ENCODE results near the gene RSAD2. TPM values are rescaled to one million over a fixed set of nuclear protein-coding genes. Genes with fewer than 3 reads are reported as not detected.

RSAD2 gene
- total RNA-seq, 1 experiment from 2014 or later: not detected

DNA sequence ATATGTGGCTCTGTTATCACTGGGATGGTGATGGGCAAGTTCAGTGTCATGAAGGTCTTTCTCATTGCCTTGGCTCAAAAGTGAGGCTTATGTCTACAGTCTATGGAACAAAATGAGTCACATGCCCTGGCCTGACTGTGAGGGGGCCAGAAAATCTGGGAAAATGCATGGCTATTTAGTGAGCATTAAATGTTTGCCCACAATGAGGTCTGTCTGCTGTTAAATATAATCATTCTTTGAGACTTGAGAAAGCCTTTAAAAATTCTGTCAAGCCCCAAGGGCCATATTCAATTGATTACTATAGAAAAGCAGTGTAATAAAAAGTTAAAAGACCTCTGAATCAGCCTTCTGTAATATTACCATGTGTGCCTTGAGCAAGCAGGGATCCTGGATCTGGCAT, 34.1 kb downstream of the RSAD2 start:
- ATAC-seq (no peak), DNase-seq (ENCODE audit: low spot score) (no peak)
- H3K9me3 Mint-ChIP-seq: peaks cover under 1% of the 10 kb centered on the region; the same call in 1 of the 2 replicates
- H3K27ac Mint-ChIP-seq: no peak overlapping the region
- ChIA-PET POLR2A (no interaction called here), CTCF (interaction anchor here (1.2 to 1.5 kb wide), 2 partner anchors 15 to 133 kb away, joined by 4 read pairs; no protein-coding TSS in a partner anchor)
- TF ChIP-seq TP53 (CRISPR knock-in tag; IDR thresholded peaks at IDR 0.05) (no peak), NR1H2 (CRISPR knock-in tag; IDR thresholded peaks at IDR 0.05) (no peak), RORB (CRISPR knock-in tag; IDR thresholded peaks at IDR 0.05) (no peak), NFYB (CRISPR knock-in tag; conservative IDR thresholded peaks at IDR 0.05; ENCODE audit: low read depth) (no peak), TEAD4 (CRISPR knock-in tag; IDR thresholded peaks at IDR 0.05) (no peak)
- TF ChIP-seq, protein P1, sequence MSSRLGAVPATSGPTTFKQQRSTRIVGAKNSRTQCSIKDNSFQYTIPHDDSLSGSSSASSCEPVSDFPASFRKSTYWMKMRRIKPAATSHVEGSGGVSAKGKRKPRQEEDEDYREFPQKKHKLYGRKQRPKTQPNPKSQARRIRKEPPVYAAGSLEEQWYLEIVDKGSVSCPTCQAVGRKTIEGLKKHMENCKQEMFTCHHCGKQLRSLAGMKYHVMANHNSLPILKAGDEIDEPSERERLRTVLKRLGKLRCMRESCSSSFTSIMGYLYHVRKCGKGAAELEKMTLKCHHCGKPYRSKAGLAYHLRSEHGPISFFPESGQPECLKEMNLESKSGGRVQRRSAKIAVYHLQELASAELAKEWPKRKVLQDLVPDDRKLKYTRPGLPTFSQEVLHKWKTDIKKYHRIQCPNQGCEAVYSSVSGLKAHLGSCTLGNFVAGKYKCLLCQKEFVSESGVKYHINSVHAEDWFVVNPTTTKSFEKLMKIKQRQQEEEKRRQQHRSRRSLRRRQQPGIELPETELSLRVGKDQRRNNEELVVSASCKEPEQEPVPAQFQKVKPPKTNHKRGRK (CRISPR knock-in tag; IDR thresholded peaks at IDR 0.05; ENCODE audit: borderline replicate concordance): no peak
- H3K27me3 Mint-ChIP-seq (ENCODE audit: low read depth): peaks cover 14% of the 10 kb centered on the region
- no peak overlapping the region for H3K4me3 Mint-ChIP-seq
- peaks cover 12% of the 10 kb centered on the region for H3K4me1 Mint-ChIP-seq
- no peaks in the 10 kb centered on the region for H3K36me3 Mint-ChIP-seq

DNA sequence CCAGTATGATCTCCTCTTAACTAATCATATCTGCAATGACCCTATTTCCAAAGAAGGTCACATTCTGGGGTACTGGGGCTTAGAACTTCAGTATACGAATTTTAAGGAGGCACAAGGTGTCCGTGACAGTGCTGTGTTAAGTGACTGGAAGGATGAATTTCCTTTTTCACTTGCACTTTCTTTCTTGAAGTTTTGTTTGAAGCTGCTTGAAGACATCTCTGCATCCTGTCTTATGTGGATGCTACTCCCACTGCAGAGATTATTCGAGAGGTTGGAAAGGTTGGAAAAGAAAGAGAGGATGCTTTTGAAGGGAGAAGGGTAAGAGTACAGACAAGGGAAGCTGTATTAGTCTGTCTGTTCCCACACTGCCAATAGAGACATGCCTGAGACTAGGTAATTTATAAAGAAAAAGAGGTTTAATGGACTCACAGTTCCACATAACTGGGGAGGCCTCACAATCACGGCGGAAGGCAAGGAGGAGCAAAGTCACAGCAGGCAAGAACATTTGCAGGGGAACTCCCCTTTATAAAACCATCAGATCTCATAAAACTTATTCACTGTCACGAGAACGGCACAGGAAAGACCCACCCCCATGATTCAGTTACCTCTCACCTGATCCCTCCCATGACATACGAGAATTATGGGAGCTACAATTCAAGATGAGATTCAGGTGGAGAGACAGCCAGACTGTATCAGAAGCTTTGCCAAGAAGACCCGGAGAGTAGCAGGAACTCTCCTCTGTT, 36.0 kb downstream of the RSAD2 start:
- peaks cover 12% of the 10 kb centered on the region for H3K4me1 Mint-ChIP-seq
- peaks cover 17% of the 10 kb centered on the region for H3K27me3 Mint-ChIP-seq (ENCODE audit: low read depth)
- TF ChIP-seq ZNF219 (CRISPR knock-in tag; IDR thresholded peaks at IDR 0.05; ENCODE audit: borderline replicate concordance): no peak
- TF ChIP-seq HMGA2 (CRISPR knock-in tag; IDR thresholded peaks at IDR 0.05): no peak
- TF ChIP-seq MAX (CRISPR knock-in tag; IDR thresholded peaks at IDR 0.05): no peak
- no peak for TF ChIP-seq JUN (CRISPR knock-in tag; IDR thresholded peaks at IDR 0.05)
- TF ChIP-seq ZNF121 (CRISPR knock-in tag; IDR thresholded peaks at IDR 0.05): no peak
- no peak for TF ChIP-seq ATF6 (CRISPR knock-in tag; IDR thresholded peaks at IDR 0.05)
- TF ChIP-seq, protein P2, sequence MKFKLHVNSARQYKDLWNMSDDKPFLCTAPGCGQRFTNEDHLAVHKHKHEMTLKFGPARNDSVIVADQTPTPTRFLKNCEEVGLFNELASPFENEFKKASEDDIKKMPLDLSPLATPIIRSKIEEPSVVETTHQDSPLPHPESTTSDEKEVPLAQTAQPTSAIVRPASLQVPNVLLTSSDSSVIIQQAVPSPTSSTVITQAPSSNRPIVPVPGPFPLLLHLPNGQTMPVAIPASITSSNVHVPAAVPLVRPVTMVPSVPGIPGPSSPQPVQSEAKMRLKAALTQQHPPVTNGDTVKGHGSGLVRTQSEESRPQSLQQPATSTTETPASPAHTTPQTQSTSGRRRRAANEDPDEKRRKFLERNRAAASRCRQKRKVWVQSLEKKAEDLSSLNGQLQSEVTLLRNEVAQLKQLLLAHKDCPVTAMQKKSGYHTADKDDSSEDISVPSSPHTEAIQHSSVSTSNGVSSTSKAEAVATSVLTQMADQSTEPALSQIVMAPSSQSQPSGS (CRISPR knock-in tag; IDR thresholded peaks at IDR 0.05; ENCODE audit: borderline replicate concordance, low read depth): no peak
- TF ChIP-seq, protein P3, sequence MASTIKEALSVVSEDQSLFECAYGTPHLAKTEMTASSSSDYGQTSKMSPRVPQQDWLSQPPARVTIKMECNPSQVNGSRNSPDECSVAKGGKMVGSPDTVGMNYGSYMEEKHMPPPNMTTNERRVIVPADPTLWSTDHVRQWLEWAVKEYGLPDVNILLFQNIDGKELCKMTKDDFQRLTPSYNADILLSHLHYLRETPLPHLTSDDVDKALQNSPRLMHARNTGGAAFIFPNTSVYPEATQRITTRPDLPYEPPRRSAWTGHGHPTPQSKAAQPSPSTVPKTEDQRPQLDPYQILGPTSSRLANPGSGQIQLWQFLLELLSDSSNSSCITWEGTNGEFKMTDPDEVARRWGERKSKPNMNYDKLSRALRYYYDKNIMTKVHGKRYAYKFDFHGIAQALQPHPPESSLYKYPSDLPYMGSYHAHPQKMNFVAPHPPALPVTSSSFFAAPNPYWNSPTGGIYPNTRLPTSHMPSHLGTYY (CRISPR knock-in tag; IDR thresholded peaks at IDR 0.05): no peak
- TF ChIP-seq, protein P4, sequence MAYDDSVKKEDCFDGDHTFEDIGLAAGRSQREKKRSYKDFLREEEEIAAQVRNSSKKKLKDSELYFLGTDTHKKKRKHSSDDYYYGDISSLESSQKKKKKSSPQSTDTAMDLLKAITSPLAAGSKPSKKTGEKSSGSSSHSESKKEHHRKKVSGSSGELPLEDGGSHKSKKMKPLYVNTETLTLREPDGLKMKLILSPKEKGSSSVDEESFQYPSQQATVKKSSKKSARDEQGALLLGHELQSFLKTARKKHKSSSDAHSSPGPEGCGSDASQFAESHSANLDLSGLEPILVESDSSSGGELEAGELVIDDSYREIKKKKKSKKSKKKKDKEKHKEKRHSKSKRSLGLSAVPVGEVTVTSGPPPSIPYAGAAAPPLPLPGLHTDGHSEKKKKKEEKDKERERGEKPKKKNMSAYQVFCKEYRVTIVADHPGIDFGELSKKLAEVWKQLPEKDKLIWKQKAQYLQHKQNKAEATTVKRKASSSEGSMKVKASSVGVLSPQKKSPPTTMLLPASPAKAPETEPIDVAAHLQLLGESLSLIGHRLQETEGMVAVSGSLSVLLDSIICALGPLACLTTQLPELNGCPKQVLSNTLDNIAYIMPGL (CRISPR knock-in tag; IDR thresholded peaks at IDR 0.05): no peak
- no peak for TF ChIP-seq ZNF396 (CRISPR knock-in tag; IDR thresholded peaks at IDR 0.05; ENCODE audit: borderline replicate concordance)
- no peak for TF ChIP-seq ATF1 (CRISPR knock-in tag; IDR thresholded peaks at IDR 0.05)
- no peak for TF ChIP-seq IRF2 (CRISPR knock-in tag; IDR thresholded peaks at IDR 0.05; ENCODE audit: borderline replicate concordance, low read depth)
- H3K9me3 Mint-ChIP-seq: no peaks in the 10 kb centered on the region
- no peaks in the 10 kb centered on the region for H3K36me3 Mint-ChIP-seq
- CTCF ChIA-PET: interaction anchor here (1.4 to 2.4 kb wide), 2 partner anchors 17 to 121 kb away, joined by 6 to 7 read pairs; no protein-coding TSS in a partner anchor
- ATAC-seq (no peak), DNase-seq (ENCODE audit: low spot score) (no peak)
- POLR2A ChIA-PET: no interaction called here
- no peak overlapping the region for H3K4me3 Mint-ChIP-seq
- H3K27ac Mint-ChIP-seq: no peak overlapping the region

Measured in WTC11 (cell line).